HepG2 (cell line): ENCODE measurements around the gene MATK. TPM values are rescaled to one million over a fixed set of nuclear protein-coding genes. Genes with fewer than 3 reads are reported as not detected.

Source experiments
- ATAC-seq: fragments of 200-7000 bp; cut with Tn5 transposase; 3 replicates; pipeline ENCODE4 v1.9.1; 2020; ENCODE audit warnings: mild to moderate bottlenecking, moderate library complexity
- BruUV-seq: library from RNA; stranded (reverse); fragments of 400-500 nt; replicated peaks from 2 replicates; lab custom pipeline; 2021; lab: Mats Ljungman, UMichigan
- CTCF ChIA-PET: fragments of 300-600 bp; formaldehyde crosslinking; extraction: SDS; loops from one replicate; lab custom pipeline; 2021; ENCODE audit warnings: low total read pairs, inconsistent platforms, low intra/inter-chr PET ratio; lab: Yijun Ruan, JAX
- POLR2A ChIA-PET: fragments of 350-600 bp; sonication (Branson Sonifier 250); formaldehyde crosslinking; loops from one replicate; lab custom pipeline; 2020; ENCODE audit warnings: antibody characterized with exemption, inconsistent platforms; lab: Yijun Ruan, JAX
- DNase-seq: peaks from one replicate; pipeline ENCODE4 v3.0.0-alpha.2; 2015; ENCODE audit warnings: low spot score
- FAIRE-seq: peaks from 3 replicates; lab custom pipeline; 2011; peaks lifted over from hg19 to GRCh38; lab: Jason Lieb, UNC
- H2AFZ ChIP-seq: one replicate; pipeline ENCODE4 v1.6.1; 2011; ENCODE audit warnings: low read length, inconsistent platforms
- H3K27ac ChIP-seq: fragments of 300-600 bp; 3 replicates; pipeline ENCODE4 v1.8.0; 2011; ENCODE audit warnings: mixed run types, mild to moderate bottlenecking, mixed read lengths, low read length, inconsistent platforms; ENCODE audit not compliant: insufficient read depth; ENCODE audit errors: extremely low read length
- H3K27me3 ChIP-seq, 2 experiments: fragments of 200-600 bp in 1 of 2; 2 replicates in 1 of 2; 3 replicates in 1 of 2; pipeline versions ENCODE4 v1.6.0 to v1.8.0; 2011; ENCODE audit warnings: low read length in 2 of 2, mild to moderate bottlenecking in 2 of 2, moderate library complexity in 2 of 2, inconsistent platforms in 1 of 2; ENCODE audit not compliant: insufficient read depth in 2 of 2, control insufficient read depth in 1 of 2
- H3K36me3 ChIP-seq, 2 experiments: fragments of 200-600 bp in 1 of 2; replicated peaks in 1 of 2; 2 replicates in 1 of 2; 3 replicates in 1 of 2; pipeline versions ENCODE4 v1.5.1 to v1.8.0; 2011; ENCODE audit warnings: low read length in 2 of 2, inconsistent platforms in 1 of 2; ENCODE audit not compliant: insufficient read depth in 2 of 2, control insufficient read depth in 1 of 2
- H3K4me1 ChIP-seq: 2 replicates; pipeline ENCODE4 v1.5.1; 2012; ENCODE audit warnings: low read length, inconsistent platforms; ENCODE audit not compliant: insufficient read depth
- H3K4me2 ChIP-seq: 2 replicates; pipeline ENCODE4 v1.6.0; 2011; ENCODE audit warnings: low read depth, low read length, inconsistent platforms
- H3K4me3 ChIP-seq, 3 experiments: fragments of 200-600 bp in 1 of 3; sonication (generic), shearing (Covaris generic) in 1 of 3; replicated peaks in 1 of 3; 2 replicates each; pipeline ENCODE4 v1.5.1; 2011 to 2016; ENCODE audit warnings: low read length in 3 of 3, inconsistent platforms in 2 of 3, low read depth in 2 of 3, mild to moderate bottlenecking in 2 of 3, control low read depth in 1 of 3, mixed read lengths in 1 of 3; ENCODE audit not compliant: insufficient read depth in 1 of 3
- H3K79me2 ChIP-seq: one replicate; pipeline ENCODE4 v1.6.1; 2011; ENCODE audit warnings: low read length, inconsistent platforms; ENCODE audit not compliant: insufficient read depth
- H3K9ac ChIP-seq: 2 replicates; pipeline ENCODE4 v1.6.0; 2011; ENCODE audit warnings: mild to moderate bottlenecking, low read depth, low read length, inconsistent platforms; ENCODE audit not compliant: insufficient read depth
- H3K9me3 ChIP-seq: 2 replicates; pipeline ENCODE4 v1.5.1; 2012; ENCODE audit warnings: mild to moderate bottlenecking, low read length
- H4K20me1 ChIP-seq: 2 replicates; pipeline ENCODE4 v1.6.0; 2011; ENCODE audit warnings: inconsistent platforms, mild to moderate bottlenecking, low read length, moderate library complexity; ENCODE audit not compliant: insufficient read depth
- CCAR2 ChIP-seq: fragments of 200-400 bp; formaldehyde crosslinking; optimal IDR thresholded peaks from 2 replicates; pipeline ENCODE3; 2018; ENCODE audit warnings: low read depth, mild to moderate bottlenecking, low read length, moderate library complexity
- ELF1 ChIP-seq: sonication (generic); formaldehyde crosslinking; IDR thresholded peaks from 2 replicates; pipeline ENCODE4 v1.4.0; 2020; ENCODE audit warnings: missing genetic modification reagents
- FIP1L1 ChIP-seq: fragments of 200-400 bp; formaldehyde crosslinking; IDR thresholded peaks from 2 replicates; pipeline ENCODE4 v1.6.1; 2018; ENCODE audit warnings: low read depth, mild to moderate bottlenecking, low read length, moderate library complexity, borderline replicate concordance; ENCODE audit not compliant: insufficient read depth
- MBNL3 ChIP-seq: fragments of 250-450 bp; sonication (Bioruptor Pico); conservative IDR thresholded peaks from 2 replicates; pipeline ENCODE4 v1.8.0; 2022; ENCODE audit warnings: mild to moderate bottlenecking, inconsistent platforms
- NR0B2 ChIP-seq: sonication (generic); formaldehyde crosslinking; IDR thresholded peaks from 2 replicates; pipeline ENCODE4 v1.4.0; 2020; ENCODE audit warnings: mild to moderate bottlenecking, missing genetic modification reagents
- RXRA ChIP-seq: sonication (generic); formaldehyde crosslinking; IDR thresholded peaks from 2 replicates; pipeline ENCODE4 v1.5.1; 2020; ENCODE audit warnings: missing genetic modification reagents
- SAP130 ChIP-seq: IDR thresholded peaks from 2 replicates; pipeline ENCODE4 v1.6.1; 2016; ENCODE audit warnings: low read depth
- ZKSCAN8 ChIP-seq: IDR thresholded peaks from 2 replicates; pipeline ENCODE4 v1.6.1; 2016; ENCODE audit warnings: borderline replicate concordance, missing genetic modification reagents, missing compliant biosample characterization
- ZNF333 ChIP-seq: sonication (generic); formaldehyde crosslinking; IDR thresholded peaks from 2 replicates; pipeline ENCODE4 v1.4.0; 2020; ENCODE audit warnings: mild to moderate bottlenecking, missing genetic modification reagents, borderline replicate concordance
- ZNF563 ChIP-seq: sonication (generic); formaldehyde crosslinking; IDR thresholded peaks from 2 replicates; pipeline ENCODE4 v1.8.0; 2022; ENCODE audit warnings: mild to moderate bottlenecking, moderate library complexity, missing genetic modification reagents
- ZNF607 ChIP-seq: sonication (generic); formaldehyde crosslinking; IDR thresholded peaks from 2 replicates; pipeline ENCODE4 v1.5.1; 2020; ENCODE audit warnings: missing genetic modification reagents, mild to moderate bottlenecking, borderline replicate concordance
- ZNF770 ChIP-seq: sonication (generic); formaldehyde crosslinking; IDR thresholded peaks from 2 replicates; pipeline ENCODE4 v1.5.0; 2020; ENCODE audit warnings: mild to moderate bottlenecking, missing genetic modification reagents
- ZSCAN20 ChIP-seq: sonication (generic); formaldehyde crosslinking; IDR thresholded peaks from 2 replicates; pipeline ENCODE4 v1.4.0; 2020; ENCODE audit warnings: missing genetic modification reagents, mild to moderate bottlenecking, borderline replicate concordance
- WGBS: methylation state at CpG from one replicate; pipeline ENCODE4 v1.1.6; 2017; ENCODE audit warnings: low lambda C conversion rate; 5-methylcytosine and 5-hydroxymethylcytosine counted together
- in situ Hi-C: cut with HindIII; loops from 2 replicates; pipeline ENCODE4 v1.10.0; 2017; ENCODE audit warnings: low pct_unique_long_range_greater_than_20kb; ENCODE audit not compliant: extremely low pct_ligation_motif_present
- intact Hi-C: fragments of 100-400 bp; cut with micrococcal nuclease; formaldehyde crosslinking; loops from one replicate; pipeline ENCODE4 v1.10.0; 2022; ENCODE audit not compliant: unreplicated experiment
- polyA plus RNA-seq, 8 experiments: library from polyadenylated mRNA; depleted of rRNA in 3 of 8; stranded (reverse) in 7 of 8; unstranded in 1 of 8; fragments of >200 nt; fragmentation: Illumina TruSeq in 4 of 8; extraction: Trizol in 4 of 8; gene quantifications; 2 replicates each; pipeline versions ENCODE4 v1.2.1 to v1.2.3, GENCODE V29; 2011 to 2016; ENCODE audit warnings: low read depth in 4 of 8, missing spikeins in 1 of 8, mixed read lengths in 1 of 8; ENCODE audit not compliant: insufficient read depth in 1 of 8
- total RNA-seq, 5 experiments: library from RNA; depleted of rRNA; stranded (reverse); fragments of >200 nt; fragmentation: Illumina TruSeq; extraction: Trizol; gene quantifications; 2 replicates each; pipeline ENCODE4 v1.2.3, GENCODE V29; 2016; ENCODE audit warnings: low read depth in 1 of 5

Gene MATK
- total and polyA plus RNA-seq, 2 of the 13 experiments (the other 11 are each of a cell fraction or from before 2014, with no cell fraction given): 0.09 TPM; not detected in 1

GRCh38 chr19:3823350-3823713 is 37.2 kb upstream of the MATK start:
- POLR2A ChIA-PET: no interaction called here
- no peak for DNase-seq
- no peak for FAIRE-seq
- CTCF ChIA-PET: no interaction called here
- no peaks in the 10 kb centered on the region for H3K36me3 ChIP-seq
- H3K9me3 ChIP-seq: no peaks in the 10 kb centered on the region
- H3K79me2 ChIP-seq: no peaks in the 10 kb centered on the region
- H3K27me3 ChIP-seq: peaks cover 11 to 54% of the 10 kb centered on the region in 2 experiments
- H3K27ac ChIP-seq: no peak overlapping the region
- no peak overlapping the region for H3K4me2 ChIP-seq
- H3K9ac ChIP-seq: no peak overlapping the region
- no peak for ATAC-seq
- intact Hi-C loops: no loop called here
- no peaks in the 10 kb centered on the region for H3K4me1 ChIP-seq
- no TSS peak for BruUV-seq
- WGBS: 100% methylated on average over 2 of the region's 10 CpGs
- no peak overlapping the region for H2AFZ ChIP-seq
- no peaks in the 10 kb centered on the region for H4K20me1 ChIP-seq
- TF ChIP-seq NR0B2 (CRISPR knock-in tag) (no peak), ZKSCAN8 (CRISPR knock-in tag) (no peak), ZNF770 (no peak), ZNF333 (no peak), ZNF563 (CRISPR knock-in tag) (no peak), SAP130 (CRISPR knock-in tag) (no peak), MBNL3 (no peak), ZSCAN20 (CRISPR knock-in tag) (no peak), ELF1 (no peak), RXRA (CRISPR knock-in tag) (no peak), ZNF607 (no peak), CCAR2 (no peak), FIP1L1 (no peak)
- TF ChIP-seq, all 625 proteins: peak for 0
- in situ Hi-C loops: no loop called here
- H3K4me3 ChIP-seq: no peak overlapping the region
